ENCODE results near the gene AGTRAP.
A peak's percentile ranks its signal among the peaks of the same experiment; 100 is the strongest.

AGTRAP gene

DNA sequence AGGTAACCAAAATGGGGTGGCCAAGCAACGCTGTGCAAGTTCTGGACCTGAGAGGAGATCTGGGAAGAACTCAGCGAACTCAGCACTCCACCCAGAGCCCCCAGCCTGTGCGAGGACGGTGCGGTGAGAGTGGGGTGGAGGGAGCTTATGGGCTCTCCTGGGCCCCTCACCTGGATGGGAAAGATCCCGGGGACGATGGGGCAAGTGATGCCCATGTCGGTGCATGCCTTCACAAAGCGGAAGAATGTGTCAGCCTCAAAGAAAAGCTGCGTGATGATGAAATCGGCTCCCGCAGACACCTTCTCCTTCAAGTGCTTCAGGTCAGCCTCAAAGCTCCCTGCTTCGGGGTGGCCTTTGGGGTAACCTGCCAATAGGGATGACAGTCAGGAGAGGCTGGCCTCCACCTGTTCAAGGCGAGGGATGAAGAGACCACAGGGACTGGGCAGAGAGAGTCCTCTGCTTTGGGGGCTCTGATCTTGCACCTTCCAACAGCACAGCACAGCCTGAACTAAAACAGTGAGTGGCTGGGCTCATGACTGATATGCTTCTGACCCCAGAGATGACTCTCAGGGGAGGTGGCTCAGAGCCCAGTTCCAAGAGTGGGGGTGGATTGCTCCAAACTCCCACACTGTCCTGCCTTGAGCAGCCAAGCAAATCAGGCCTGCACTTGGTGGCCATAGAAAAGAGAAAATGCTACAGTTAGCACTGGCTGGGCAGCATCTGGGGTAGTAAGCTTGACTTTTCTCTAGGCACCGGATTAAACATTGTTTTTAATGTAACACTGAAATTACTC, 60.3 kb downstream of the AGTRAP start:
- POLR2A ChIA-PET, result no interaction called here
- TF ChIP-seq SP2 (tag by site-specific recombination; IDR thresholded peaks at IDR 0.05), result no peak
- peak; percentile 82 for TF ChIP-seq ZFHX2 (tag by site-specific recombination; conservative IDR thresholded peaks at IDR 0.05)
- no peak for TF ChIP-seq GLIS2 (tag by site-specific recombination; IDR thresholded peaks at IDR 0.05)
- peak; percentile 64 for TF ChIP-seq EGR2 (tag by site-specific recombination; IDR thresholded peaks at IDR 0.05; ENCODE audit: low read depth)
- TF ChIP-seq ZNF155 (tag by site-specific recombination; IDR thresholded peaks at IDR 0.05), result no peak
- TF ChIP-seq ZNF777 (tag by site-specific recombination; IDR thresholded peaks at IDR 0.05; ENCODE audit: borderline replicate concordance), result no peak
- no peak for TF ChIP-seq ZNF354C (tag by site-specific recombination; IDR thresholded peaks at IDR 0.05; ENCODE audit: borderline replicate concordance, low read depth)
- TF ChIP-seq ZNF157 (tag by site-specific recombination; IDR thresholded peaks at IDR 0.05), result no peak
- TF ChIP-seq KLF1 (tag by site-specific recombination; IDR thresholded peaks at IDR 0.05), result no peak
- no peak for TF ChIP-seq SCRT2 (tag by site-specific recombination; IDR thresholded peaks at IDR 0.05)
- TF ChIP-seq, protein P1, sequence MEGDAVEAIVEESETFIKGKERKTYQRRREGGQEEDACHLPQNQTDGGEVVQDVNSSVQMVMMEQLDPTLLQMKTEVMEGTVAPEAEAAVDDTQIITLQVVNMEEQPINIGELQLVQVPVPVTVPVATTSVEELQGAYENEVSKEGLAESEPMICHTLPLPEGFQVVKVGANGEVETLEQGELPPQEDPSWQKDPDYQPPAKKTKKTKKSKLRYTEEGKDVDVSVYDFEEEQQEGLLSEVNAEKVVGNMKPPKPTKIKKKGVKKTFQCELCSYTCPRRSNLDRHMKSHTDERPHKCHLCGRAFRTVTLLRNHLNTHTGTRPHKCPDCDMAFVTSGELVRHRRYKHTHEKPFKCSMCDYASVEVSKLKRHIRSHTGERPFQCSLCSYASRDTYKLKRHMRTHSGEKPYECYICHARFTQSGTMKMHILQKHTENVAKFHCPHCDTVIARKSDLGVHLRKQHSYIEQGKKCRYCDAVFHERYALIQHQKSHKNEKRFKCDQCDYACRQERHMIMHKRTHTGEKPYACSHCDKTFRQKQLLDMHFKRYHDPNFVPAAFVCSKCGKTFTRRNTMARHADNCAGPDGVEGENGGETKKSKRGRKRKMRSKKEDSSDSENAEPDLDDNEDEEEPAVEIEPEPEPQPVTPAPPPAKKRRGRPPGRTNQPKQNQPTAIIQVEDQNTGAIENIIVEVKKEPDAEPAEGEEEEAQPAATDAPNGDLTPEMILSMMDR (tag by site-specific recombination; IDR thresholded peaks at IDR 0.05), result no peak
- TF ChIP-seq ZNF280D (tag by site-specific recombination; IDR thresholded peaks at IDR 0.05), result no peak
- TF ChIP-seq ZBTB8A (tag by site-specific recombination; IDR thresholded peaks at IDR 0.05), result no peak
- TF ChIP-seq ZBTB17 (tag by site-specific recombination; IDR thresholded peaks at IDR 0.05), result 0 out of 2 replicates have a peak, but pooled peaks have one; percentile 21
- no peak for TF ChIP-seq ZXDB (tag by site-specific recombination; IDR thresholded peaks at IDR 0.05)
- Histone ChIP-seq H3K36me3 (ENCODE audit: control insufficient read depth in 2 of 2, insufficient read depth in 1 of 2, low read length in 2 of 2) (peaks cover 0 to 78% of the 10 kb centered on the region in 2 experiments; a peak in 1 of 3 replicates), H3K27ac (ENCODE audit: extremely low read depth, low read depth, low read length) (no peak overlapping the region), H3K4me1 (ENCODE audit: control insufficient read depth, insufficient read depth, low read length) (no peaks in the 10 kb centered on the region), H3K9me3 (ENCODE audit: control insufficient read depth, insufficient read depth, low read depth, low read length) (no peaks in the 10 kb centered on the region), H3K4me3 (ENCODE audit: low read depth, low read length) (no peak overlapping the region)
- CTCF ChIA-PET, result interaction anchor here (0.7 to 2.3 kb wide), 2 partner anchors 11 to 76 kb away, joined by 4 to 10 read pairs; no protein-coding TSS in a partner anchor

GRCh38 chr1:11797525-11798216, 61.7 kb downstream of the AGTRAP start:
- CTCF ChIA-PET, result interaction anchor here (0.9 to 2.3 kb wide), 2 partner anchors 9 to 12 kb away, joined by 3 to 10 read pairs; no protein-coding TSS in a partner anchor
- H3K27ac ChIP-seq (ENCODE audit: extremely low read depth, low read depth, low read length), result no peak overlapping the region
- H3K4me1 ChIP-seq (ENCODE audit: control insufficient read depth, insufficient read depth, low read length), result no peaks in the 10 kb centered on the region
- H3K36me3 ChIP-seq (ENCODE audit: control insufficient read depth in 2 of 2, insufficient read depth in 1 of 2, low read length in 2 of 2), result peaks cover 0 to 81% of the 10 kb centered on the region in 2 experiments; a peak in 1 of 3 replicates
- POLR2A ChIA-PET, result interaction anchor here (1.5 kb wide), 1 partner anchor 9 kb away, joined by 3 read pairs; no protein-coding TSS in a partner anchor
- 0 out of 2 replicates have a peak, but pooled peaks have one; percentile 50 for TF ChIP-seq ZNF121 (tag by site-specific recombination; IDR thresholded peaks at IDR 0.05)
- TF ChIP-seq ZBTB44 (tag by site-specific recombination; IDR thresholded peaks at IDR 0.05), result no peak
- H3K4me3 ChIP-seq (ENCODE audit: low read depth, low read length), result no peak overlapping the region
- no peaks in the 10 kb centered on the region for H3K9me3 ChIP-seq (ENCODE audit: control insufficient read depth, insufficient read depth, low read depth, low read length)
